ENCODE measurements around the gene B4GAT1. TPM values are rescaled to one million over a fixed set of nuclear protein-coding genes. Genes with fewer than 3 reads are reported as not detected.

Gene B4GAT1
- total and polyA plus RNA-seq, 10 donors, result 4.3 to 23.4 (median 10.5) TPM

DNA sequence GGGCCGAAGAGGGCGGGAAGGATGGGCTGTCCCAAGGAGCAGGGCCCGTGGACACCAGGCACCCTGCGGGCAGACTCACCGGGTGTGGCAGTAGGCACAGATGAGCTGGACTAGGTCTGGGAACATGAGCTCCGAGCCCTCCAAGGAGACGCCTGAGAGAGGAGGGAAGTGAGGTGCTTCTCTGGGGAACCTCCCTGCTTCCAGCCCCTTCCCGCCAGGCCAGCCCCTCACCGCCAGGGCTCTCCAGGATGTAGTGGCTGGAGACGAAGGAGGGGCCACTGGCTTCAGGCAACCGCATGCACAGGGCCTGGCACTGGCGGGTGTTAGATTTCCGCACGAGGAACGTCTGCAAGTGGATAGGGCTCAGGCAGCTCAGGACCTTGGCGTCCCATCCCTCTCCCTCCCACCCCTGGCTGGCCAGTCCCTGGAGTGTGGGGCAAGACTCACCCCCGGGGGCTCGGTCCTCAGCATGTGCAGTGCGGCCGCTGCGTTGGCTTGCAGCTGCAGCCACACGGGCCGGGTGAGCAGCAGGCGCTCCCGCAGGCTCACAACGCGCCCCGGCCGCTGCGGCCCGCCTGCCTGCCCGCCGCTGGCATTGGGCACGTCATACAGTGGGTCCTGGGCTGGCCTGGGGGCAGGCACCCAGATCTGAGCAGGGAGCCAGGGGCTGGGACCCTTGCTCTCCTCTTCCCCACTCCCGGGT, 11.7 kb downstream of the B4GAT1 start:
- H3K27me3 ChIP-seq (replicated peaks in 1 of 7), result peaks cover 0 to 11% (median 0%) of the 10 kb centered on the region in 7 donors
- H3K9me3 ChIP-seq, result no peaks in the 10 kb centered on the region
- intact Hi-C loops (cut with DNase I; ENCODE audit: low total_unique reads), result no loop called here
- H3K27ac ChIP-seq, result peak overlapping the region; percentile 52 to 85 (median 72)
- peak overlapping the region; percentile 31 to 75 (median 52) for H3K4me3 ChIP-seq
- 12 to 21% (median 18%) methylated on average over 10 to 35 of the region's 35 CpGs for WGBS, 5 donors
- peaks cover 11 to 43% (median 33%) of the 10 kb centered on the region in 6 donors for H3K4me1 ChIP-seq
- peak; percentile 80 for DNase-seq
- H3K36me3 ChIP-seq, result peaks cover 5 to 75% (median 47%) of the 10 kb centered on the region in 6 donors
- TF ChIP-seq, protein P1, sequence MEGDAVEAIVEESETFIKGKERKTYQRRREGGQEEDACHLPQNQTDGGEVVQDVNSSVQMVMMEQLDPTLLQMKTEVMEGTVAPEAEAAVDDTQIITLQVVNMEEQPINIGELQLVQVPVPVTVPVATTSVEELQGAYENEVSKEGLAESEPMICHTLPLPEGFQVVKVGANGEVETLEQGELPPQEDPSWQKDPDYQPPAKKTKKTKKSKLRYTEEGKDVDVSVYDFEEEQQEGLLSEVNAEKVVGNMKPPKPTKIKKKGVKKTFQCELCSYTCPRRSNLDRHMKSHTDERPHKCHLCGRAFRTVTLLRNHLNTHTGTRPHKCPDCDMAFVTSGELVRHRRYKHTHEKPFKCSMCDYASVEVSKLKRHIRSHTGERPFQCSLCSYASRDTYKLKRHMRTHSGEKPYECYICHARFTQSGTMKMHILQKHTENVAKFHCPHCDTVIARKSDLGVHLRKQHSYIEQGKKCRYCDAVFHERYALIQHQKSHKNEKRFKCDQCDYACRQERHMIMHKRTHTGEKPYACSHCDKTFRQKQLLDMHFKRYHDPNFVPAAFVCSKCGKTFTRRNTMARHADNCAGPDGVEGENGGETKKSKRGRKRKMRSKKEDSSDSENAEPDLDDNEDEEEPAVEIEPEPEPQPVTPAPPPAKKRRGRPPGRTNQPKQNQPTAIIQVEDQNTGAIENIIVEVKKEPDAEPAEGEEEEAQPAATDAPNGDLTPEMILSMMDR (IDR thresholded peaks at IDR 0.05 in 8 of 11, conservative IDR thresholded peaks at IDR 0.05 in 3 of 11), result no peak
- TF ChIP-seq POLR2AphosphoS5 (IDR thresholded peaks at IDR 0.05) (no peak), POLR2A (IDR thresholded peaks at IDR 0.05) (no peak)

DNA sequence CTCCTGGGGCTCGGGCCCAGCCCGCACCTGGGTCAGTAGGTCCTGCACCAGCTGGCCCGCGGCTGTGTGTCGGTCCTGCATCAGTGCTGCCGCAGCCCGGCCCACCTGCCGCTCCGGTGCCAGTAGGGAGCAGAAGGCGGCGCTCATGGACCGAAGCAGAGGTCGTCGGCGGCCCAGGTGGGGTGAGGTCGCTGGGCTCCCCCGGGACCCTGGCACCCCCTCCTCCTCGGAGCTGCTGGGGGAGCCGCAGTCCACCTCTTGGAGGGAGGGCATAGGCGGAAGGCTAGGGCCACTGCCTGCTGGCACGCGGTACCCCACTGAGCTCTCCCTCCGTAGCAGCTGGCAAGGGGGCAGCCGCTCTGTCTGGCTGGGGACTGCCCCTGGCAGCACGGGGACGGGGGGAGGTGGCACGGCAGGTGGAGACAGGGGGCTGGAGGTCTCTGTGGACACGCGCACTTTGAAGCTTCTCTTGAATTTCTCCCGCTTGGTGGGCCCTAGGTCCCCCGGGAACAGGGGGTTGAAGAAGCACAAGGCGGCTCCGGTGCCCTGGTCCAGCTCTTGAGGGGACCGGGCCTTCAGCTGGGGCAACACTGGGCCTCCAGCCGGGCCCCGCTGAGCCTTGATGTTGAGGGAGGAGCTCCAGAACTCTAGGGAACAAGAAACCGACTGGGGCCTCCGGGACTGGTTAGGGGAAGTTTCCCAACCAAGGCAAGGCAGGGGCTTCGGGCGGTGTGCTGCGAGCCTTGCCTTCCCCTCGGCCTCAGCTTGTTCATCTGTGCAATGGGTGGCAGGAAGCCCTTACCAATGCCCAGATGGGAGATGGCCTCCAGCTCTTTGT, 12.6 kb downstream of the B4GAT1 start:
- Histone ChIP-seq H3K4me3 (peak overlapping the region in 7 of 8 donors; percentile 2 to 75 (median 54)), H3K4me1 (peaks cover 11 to 48% (median 36%) of the 10 kb centered on the region in 6 donors), H3K27me3 (replicated peaks in 1 of 7) (peaks cover 0 to 11% (median 0%) of the 10 kb centered on the region in 7 donors), H3K27ac (peak overlapping the region in 3 of 8 donors; percentile 66 to 85 (median 83)), H3K9me3 (no peaks in the 10 kb centered on the region), H3K36me3 (peaks cover 0 to 67% (median 39%) of the 10 kb centered on the region in 6 donors)
- 66 to 88% (median 81%) methylated on average over 24 to 42 of the region's 42 CpGs for WGBS, 5 donors
- no peak for TF ChIP-seq POLR2A (IDR thresholded peaks at IDR 0.05)
- no peak for TF ChIP-seq POLR2AphosphoS5 (IDR thresholded peaks at IDR 0.05)
- TF ChIP-seq, protein P1 (IDR thresholded peaks at IDR 0.05 in 8 of 11, conservative IDR thresholded peaks at IDR 0.05 in 3 of 11), result no peak
- peak; percentile 69 for DNase-seq
- intact Hi-C loops (cut with DNase I; ENCODE audit: low total_unique reads), result no loop called here

- peaks cover 0 to 11% (median 0%) of the 10 kb centered on the region in 7 donors for H3K27me3 ChIP-seq (replicated peaks in 1 of 7)
- no peaks in the 10 kb centered on the region for H3K9me3 ChIP-seq
- intact Hi-C loops (cut with DNase I; ENCODE audit: low total_unique reads), result no loop called here
- H3K4me1 ChIP-seq, result peaks cover 11 to 56% (median 42%) of the 10 kb centered on the region in 6 donors
- peaks cover 0 to 59% (median 31%) of the 10 kb centered on the region in 6 donors for H3K36me3 ChIP-seq
- H3K4me3 ChIP-seq, result no peak overlapping the region
- peak; percentile 68 for DNase-seq
- no peak overlapping the region for H3K27ac ChIP-seq
- WGBS, 5 donors, result 86 to 93% (median 90%) methylated on average over 21 to 29 of the region's 29 CpGs
- TF ChIP-seq, protein P1 (IDR thresholded peaks at IDR 0.05 in 8 of 11, conservative IDR thresholded peaks at IDR 0.05 in 3 of 11), result no peak
- TF ChIP-seq POLR2A (IDR thresholded peaks at IDR 0.05) (no peak), POLR2AphosphoS5 (IDR thresholded peaks at IDR 0.05) (no peak)
These were observed 13.4 kb downstream of the B4GAT1 start for GRCh38 chr11:66333896-66334604.

Measured in spleen (tissue), 11 donors.